ENCODE measurements around the gene MRFAP1.

Gene MRFAP1

DNA sequence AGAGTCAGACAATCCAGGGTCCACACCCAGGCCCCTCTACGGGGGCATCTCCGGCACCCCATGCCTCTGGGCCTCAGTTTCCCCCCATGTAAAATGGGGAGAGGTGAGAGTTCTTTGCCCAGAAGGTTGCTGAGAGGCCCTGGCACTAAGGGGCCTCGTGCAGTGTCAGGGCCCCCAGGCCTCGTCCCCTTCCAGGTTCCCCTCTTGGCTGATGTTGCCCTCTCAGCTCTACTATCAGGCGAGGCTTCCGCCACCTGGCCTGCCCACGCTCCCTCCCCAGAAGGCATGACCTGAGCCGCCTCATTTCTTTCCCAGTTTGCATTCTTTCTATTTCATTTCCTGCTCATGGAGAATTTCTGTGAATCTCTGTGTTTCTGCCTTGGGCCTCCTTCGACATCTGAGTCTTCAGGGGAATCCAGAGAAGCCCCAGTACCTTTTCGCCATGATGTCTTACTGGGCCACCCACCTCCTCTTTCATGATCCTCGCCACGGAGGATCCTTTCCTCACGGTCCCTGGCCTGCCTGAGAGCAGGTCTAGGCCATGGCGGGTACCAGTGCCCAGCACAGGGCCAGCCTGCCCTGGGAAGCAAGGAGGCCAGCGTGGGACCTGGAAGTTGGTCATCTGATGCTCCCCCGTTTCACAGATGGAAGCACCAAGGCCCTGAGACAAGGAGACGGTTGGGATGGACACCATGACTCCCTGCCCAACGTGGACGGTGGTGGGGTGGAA is 21.9 kb upstream of the MRFAP1 start:
- TF ChIP-seq, protein P1, sequence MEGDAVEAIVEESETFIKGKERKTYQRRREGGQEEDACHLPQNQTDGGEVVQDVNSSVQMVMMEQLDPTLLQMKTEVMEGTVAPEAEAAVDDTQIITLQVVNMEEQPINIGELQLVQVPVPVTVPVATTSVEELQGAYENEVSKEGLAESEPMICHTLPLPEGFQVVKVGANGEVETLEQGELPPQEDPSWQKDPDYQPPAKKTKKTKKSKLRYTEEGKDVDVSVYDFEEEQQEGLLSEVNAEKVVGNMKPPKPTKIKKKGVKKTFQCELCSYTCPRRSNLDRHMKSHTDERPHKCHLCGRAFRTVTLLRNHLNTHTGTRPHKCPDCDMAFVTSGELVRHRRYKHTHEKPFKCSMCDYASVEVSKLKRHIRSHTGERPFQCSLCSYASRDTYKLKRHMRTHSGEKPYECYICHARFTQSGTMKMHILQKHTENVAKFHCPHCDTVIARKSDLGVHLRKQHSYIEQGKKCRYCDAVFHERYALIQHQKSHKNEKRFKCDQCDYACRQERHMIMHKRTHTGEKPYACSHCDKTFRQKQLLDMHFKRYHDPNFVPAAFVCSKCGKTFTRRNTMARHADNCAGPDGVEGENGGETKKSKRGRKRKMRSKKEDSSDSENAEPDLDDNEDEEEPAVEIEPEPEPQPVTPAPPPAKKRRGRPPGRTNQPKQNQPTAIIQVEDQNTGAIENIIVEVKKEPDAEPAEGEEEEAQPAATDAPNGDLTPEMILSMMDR (IDR thresholded peaks at IDR 0.05): no peak
- no peak for DNase-seq (ENCODE audit: low spot score)

DNA sequence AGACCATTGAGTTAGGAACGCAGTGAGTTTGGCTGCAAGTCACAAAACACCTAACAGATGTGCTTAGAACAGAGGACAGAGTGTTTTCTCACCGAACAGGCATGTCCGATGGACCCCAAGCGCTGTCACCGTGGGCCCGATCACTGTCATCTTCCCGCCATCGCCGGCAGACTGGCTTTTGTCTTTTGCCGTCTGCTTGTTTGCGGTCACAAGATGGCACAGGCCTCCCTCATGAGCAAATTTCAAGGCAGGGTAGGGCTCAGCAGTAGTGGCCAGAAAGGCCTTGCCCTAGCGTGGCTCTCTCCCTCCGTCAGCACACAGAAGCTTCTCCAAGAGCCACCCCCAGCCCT is 21.4 kb upstream of the MRFAP1 start:
- Histone ChIP-seq H3K4me3 (no peak overlapping the region), H3K27ac (no peak overlapping the region)
- TF ChIP-seq, protein P1 (IDR thresholded peaks at IDR 0.05): no peak
- DNase-seq (ENCODE audit: low spot score): no peak

More for the DNA sequence above, 21.9 kb upstream of the MRFAP1 start:
- H3K27ac ChIP-seq: no peak overlapping the region
- no peak overlapping the region for H3K4me3 ChIP-seq

DNA sequence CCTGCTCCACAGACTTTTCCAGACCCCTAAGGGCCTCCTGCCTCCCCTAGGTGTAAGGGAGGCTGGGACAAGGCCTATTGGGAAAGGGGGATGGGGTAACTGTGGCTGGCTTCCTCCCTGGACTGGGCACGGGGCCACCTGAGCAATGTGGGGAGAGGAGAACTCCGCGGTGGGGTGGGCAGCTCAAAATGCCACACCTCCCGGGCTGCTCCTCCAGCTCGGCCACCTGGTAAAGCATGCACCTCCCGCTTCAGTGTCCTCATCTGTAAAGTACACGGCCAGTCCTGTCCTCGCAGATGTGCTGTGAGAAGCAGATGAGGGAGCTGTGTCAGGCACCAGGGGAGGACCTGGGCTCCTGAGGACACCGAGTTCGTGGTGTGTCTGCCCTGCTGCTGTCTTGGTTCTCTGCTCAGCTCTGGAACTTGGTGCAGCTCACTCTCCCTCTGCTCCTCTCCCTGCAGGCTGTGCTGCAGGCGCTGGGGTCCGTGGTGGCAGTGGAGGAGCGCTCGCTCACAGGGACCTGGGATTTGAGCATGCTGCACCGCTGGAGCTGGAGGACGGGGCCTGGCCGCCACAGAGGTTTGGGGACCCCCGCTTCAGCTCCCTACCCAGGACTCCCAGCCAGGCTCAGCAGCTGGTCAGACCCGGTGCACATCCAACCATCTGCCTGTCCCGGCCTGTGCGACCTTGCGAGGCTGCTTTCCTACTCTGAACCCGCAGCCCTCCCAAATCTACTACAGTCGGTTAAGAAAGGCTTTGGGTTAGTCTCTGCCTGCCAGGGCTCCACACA is 20.8 kb upstream of the MRFAP1 start:
- TF ChIP-seq, protein P1 (IDR thresholded peaks at IDR 0.05): no peak
- Histone ChIP-seq H3K27ac (no peak overlapping the region), H3K4me3 (no peak overlapping the region)
- DNase-seq (ENCODE audit: low spot score): no peak

DNA sequence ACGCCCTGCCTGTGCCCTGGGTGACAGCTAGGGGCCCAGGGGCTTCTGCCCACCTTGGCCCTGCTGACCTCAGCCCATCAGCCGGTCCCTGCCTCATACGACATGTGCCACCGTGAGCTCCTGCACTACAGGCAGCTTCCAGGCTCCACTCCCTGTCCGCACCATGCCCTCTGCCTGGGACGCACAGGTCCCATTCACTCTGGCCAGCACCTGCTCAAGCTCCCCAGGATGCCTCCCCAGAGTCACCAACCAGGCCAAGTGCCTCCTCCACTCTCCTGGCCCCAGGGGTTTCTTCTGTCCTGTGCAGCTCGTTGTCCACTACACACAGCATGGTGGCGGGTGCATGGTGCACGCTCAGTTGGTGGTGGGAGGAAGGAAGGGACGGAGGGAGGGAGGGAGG is 20.2 kb upstream of the MRFAP1 start:
- H3K4me3 ChIP-seq: no peak overlapping the region
- no peak overlapping the region for H3K27ac ChIP-seq
- TF ChIP-seq, protein P1 (IDR thresholded peaks at IDR 0.05): no peak
- DNase-seq (ENCODE audit: low spot score): no peak

DNA sequence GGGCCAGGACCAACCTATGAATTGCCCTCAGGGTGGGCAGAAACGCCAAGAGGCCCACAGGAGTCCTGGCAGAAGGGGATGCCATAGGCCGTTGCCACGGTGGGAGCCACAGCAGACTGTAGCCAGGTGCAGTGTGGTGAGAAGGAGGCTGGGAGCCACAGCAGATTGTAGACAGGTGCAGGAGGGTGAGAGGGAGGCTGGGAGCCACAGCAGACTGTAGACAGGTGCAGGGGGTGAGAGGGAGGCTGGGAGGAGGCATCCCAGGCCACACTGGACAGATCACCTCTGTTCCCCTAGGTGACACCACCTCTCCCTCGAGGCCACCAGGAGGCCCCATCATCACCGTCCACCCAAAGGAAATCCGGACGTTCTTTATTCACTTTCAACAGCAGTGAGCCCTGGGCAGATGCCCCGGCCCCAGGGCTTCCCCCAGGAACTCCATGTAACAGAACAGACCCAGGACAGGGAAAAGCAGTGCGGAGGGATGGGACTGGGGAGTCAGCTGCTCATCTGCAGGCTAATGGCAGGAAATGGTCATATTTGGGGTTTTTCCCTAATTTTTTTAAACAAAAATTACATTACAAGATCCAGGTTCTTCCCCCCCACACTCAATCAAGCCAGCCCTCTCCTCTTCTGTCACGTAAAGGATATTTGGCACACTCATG is 19.5 kb upstream of the MRFAP1 start:
- H3K27ac ChIP-seq: no peak overlapping the region
- TF ChIP-seq, protein P1 (IDR thresholded peaks at IDR 0.05): no peak
- H3K4me3 ChIP-seq: no peak overlapping the region
- no peak for DNase-seq (ENCODE audit: low spot score)

DNA sequence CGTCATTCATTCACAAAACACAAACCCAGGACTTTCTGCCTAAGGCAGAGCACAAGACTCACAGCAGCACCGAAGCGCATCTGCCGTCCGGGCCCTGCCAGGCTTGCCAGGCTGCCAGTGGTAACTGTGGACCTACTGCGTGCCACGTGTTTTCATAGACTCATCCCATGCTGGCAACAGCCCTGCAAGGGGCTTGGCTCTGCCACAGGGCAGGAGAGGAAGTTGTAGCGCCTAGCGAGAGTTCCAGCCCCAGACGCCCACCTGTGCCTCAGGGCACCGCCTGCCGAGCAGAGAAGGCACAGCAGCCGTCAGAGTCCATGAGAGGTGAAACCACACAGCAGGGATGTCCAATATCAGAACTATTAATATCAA is 18.9 kb upstream of the MRFAP1 start:
- TF ChIP-seq, protein P1 (IDR thresholded peaks at IDR 0.05): no peak
- Histone ChIP-seq H3K4me3 (no peak overlapping the region), H3K27ac (no peak overlapping the region)
- no peak for DNase-seq (ENCODE audit: low spot score)

All from coronary artery (tissue), 2 donors.